Measurements from ENCODE around the gene ST3GAL4.

GRCh38 chr11:126457817-126458216 is 102.3 kb downstream of the ST3GAL4 start:
- TF ChIP-seq CTCF (IDR thresholded peaks at IDR 0.05), result no peak
- no peak for TF ChIP-seq POLR2A (IDR thresholded peaks at IDR 0.05; ENCODE audit: low read depth)
- no peak for TF ChIP-seq POLR2AphosphoS5 (IDR thresholded peaks at IDR 0.05)
